Esophagus muscularis mucosa (tissue), 4 donors: ENCODE results near the gene SYT6.

ENCODE experiments used
- EP300 ChIP-seq: sonication (generic); formaldehyde crosslinking; IDR thresholded peaks from one replicate; pipeline ENCODE4 v1.6.1; 2017; ENCODE audit warnings: antibody characterized with exemption
- POLR2A ChIP-seq: fragments of 450-650 bp; IDR thresholded peaks from one replicate; pipeline ENCODE4 v1.6.1; 2017; ENCODE audit warnings: antibody characterized with exemption, moderate library complexity, mild to moderate bottlenecking, low read depth
- TF ChIP-seq, protein P1 (sequence below), 3 experiments: fragments of 200-600 bp in 2 of 3; fragments of 450-650 bp in 1 of 3; sonication (generic) in 2 of 3; IDR thresholded peaks; one replicate each; pipeline ENCODE4 v1.5.1; 2017 to 2019; ENCODE audit warnings: antibody characterized with exemption in 3 of 3, mild to moderate bottlenecking in 2 of 3, moderate library complexity in 1 of 3

GRCh38 chr1:114152089-114152507 lies 1.6 kb downstream of the SYT6 start:
- TF ChIP-seq, protein P1, sequence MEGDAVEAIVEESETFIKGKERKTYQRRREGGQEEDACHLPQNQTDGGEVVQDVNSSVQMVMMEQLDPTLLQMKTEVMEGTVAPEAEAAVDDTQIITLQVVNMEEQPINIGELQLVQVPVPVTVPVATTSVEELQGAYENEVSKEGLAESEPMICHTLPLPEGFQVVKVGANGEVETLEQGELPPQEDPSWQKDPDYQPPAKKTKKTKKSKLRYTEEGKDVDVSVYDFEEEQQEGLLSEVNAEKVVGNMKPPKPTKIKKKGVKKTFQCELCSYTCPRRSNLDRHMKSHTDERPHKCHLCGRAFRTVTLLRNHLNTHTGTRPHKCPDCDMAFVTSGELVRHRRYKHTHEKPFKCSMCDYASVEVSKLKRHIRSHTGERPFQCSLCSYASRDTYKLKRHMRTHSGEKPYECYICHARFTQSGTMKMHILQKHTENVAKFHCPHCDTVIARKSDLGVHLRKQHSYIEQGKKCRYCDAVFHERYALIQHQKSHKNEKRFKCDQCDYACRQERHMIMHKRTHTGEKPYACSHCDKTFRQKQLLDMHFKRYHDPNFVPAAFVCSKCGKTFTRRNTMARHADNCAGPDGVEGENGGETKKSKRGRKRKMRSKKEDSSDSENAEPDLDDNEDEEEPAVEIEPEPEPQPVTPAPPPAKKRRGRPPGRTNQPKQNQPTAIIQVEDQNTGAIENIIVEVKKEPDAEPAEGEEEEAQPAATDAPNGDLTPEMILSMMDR (IDR thresholded peaks at IDR 0.05) = no peak
- TF ChIP-seq POLR2A (no peak), EP300 (no peak)
